Stimulated activated CD8-positive, alpha-beta memory T cell treated with anti-CD3 and anti-CD28 coated beads, Interleukin-4, amount 100 ng/mL, for 4 hours (primary cell): ENCODE data around the gene MELTF.

ENCODE experiments used
- DNase-seq, 2 donors: peaks; one replicate each; pipeline ENCODE4 v3.0.0-alpha.2; 2020; ENCODE audit warnings: low read depth in 2 of 2, low spot score in 1 of 2

The MELTF gene

GRCh38 chr3:197027151-197027895 lies 2.3 kb downstream of the MELTF start:
- no peak for DNase-seq

- no peak for DNase-seq
These were observed 3.1 kb downstream of the MELTF start for GRCh38 chr3:197026481-197026866.

GRCh38 chr3:197025736-197026480 lies 3.7 kb downstream of the MELTF start:
- no peak for DNase-seq

- DNase-seq: no peak
These were observed 4.5 kb downstream of the MELTF start for GRCh38 chr3:197024881-197025735.

GRCh38 chr3:197023998-197024651 lies 5.5 kb downstream of the MELTF start:
- no peak for DNase-seq

GRCh38 chr3:197023241-197023997 lies 6.2 kb downstream of the MELTF start:
- DNase-seq: no peak

- DNase-seq: no peak
These were observed 7.0 kb downstream of the MELTF start for GRCh38 chr3:197022405-197023231.

- DNase-seq: no peak
These were observed 7.8 kb downstream of the MELTF start for GRCh38 chr3:197021729-197022404.

- no peak for DNase-seq
These were observed 8.4 kb downstream of the MELTF start for GRCh38 chr3:197021231-197021630.

GRCh38 chr3:197019535-197019934 lies 10.1 kb downstream of the MELTF start:
- no peak for DNase-seq

GRCh38 chr3:197019021-197019420 lies 10.6 kb downstream of the MELTF start:
- DNase-seq: no peak

- DNase-seq: no peak
These were observed 12.6 kb downstream of the MELTF start for GRCh38 chr3:197017003-197017402.

- no peak for DNase-seq
These were observed 13.6 kb downstream of the MELTF start for GRCh38 chr3:197015790-197016736.

GRCh38 chr3:197014942-197015575 lies 14.6 kb downstream of the MELTF start:
- no peak for DNase-seq

GRCh38 chr3:197014024-197014423 lies 15.6 kb downstream of the MELTF start:
- no peak for DNase-seq

GRCh38 chr3:197012540-197012883 lies 17.1 kb downstream of the MELTF start:
- DNase-seq: no peak

GRCh38 chr3:197011780-197012539 lies 17.7 kb downstream of the MELTF start:
- DNase-seq: no peak
